GM23338 (cell line): ENCODE data around the gene HKDC1. TPM values are rescaled to one million over a fixed set of nuclear protein-coding genes. Genes with fewer than 3 reads are reported as not detected.

Experiments used
- ATAC-seq: fragments of 200-7000 bp; cut with Tn5 transposase; 3 replicates; pipeline ENCODE4 v1.9.1; 2020
- DNase-seq: peaks from one replicate; pipeline ENCODE4 v3.0.0-alpha.2; 2015; ENCODE audit warnings: low spot score
- H2AFZ ChIP-seq: fragments of 200-600 bp; sonication (generic); 2 replicates; pipeline ENCODE4 v1.8.0; 2016; ENCODE audit warnings: antibody characterized with exemption, mild to moderate bottlenecking, moderate library complexity
- H3F3A ChIP-seq: fragments of 200-600 bp; sonication (generic); replicated peaks from 2 replicates; pipeline ENCODE4 v1.8.0; 2017; ENCODE audit warnings: antibody characterized with exemption, mixed run types, low read depth
- H3K27ac ChIP-seq: fragments of 200-600 bp; sonication (generic); 2 replicates; pipeline ENCODE4 v1.6.1; 2016; ENCODE audit warnings: low read depth
- H3K27me3 ChIP-seq: fragments of 200-600 bp; sonication (generic); 2 replicates; pipeline ENCODE4 v1.8.0; 2016; ENCODE audit warnings: mild to moderate bottlenecking, mixed run types, moderate library complexity; ENCODE audit not compliant: insufficient read depth
- H3K36me3 ChIP-seq: fragments of 200-600 bp; sonication (generic); 2 replicates; pipeline ENCODE4 v1.8.0; 2016; ENCODE audit warnings: mild to moderate bottlenecking; ENCODE audit not compliant: insufficient read depth
- H3K4me1 ChIP-seq: fragments of 200-600 bp; sonication (generic); 2 replicates; pipeline ENCODE4 v1.8.0; 2016; ENCODE audit warnings: mild to moderate bottlenecking, moderate library complexity; ENCODE audit not compliant: insufficient read depth
- H3K4me2 ChIP-seq: fragments of 200-600 bp; sonication (generic); 2 replicates; pipeline ENCODE4 v1.7.1; 2017; ENCODE audit warnings: mixed run types
- H3K4me3 ChIP-seq: fragments of 200-600 bp; sonication (generic); 2 replicates; pipeline ENCODE4 v1.6.1; 2016; ENCODE audit warnings: mixed run types
- H3K79me2 ChIP-seq: fragments of 200-600 bp; sonication (generic); replicated peaks from 2 replicates; pipeline ENCODE4 v1.8.0; 2017; ENCODE audit warnings: mild to moderate bottlenecking; ENCODE audit not compliant: insufficient read depth
- H3K9me2 ChIP-seq: fragments of 200-600 bp; sonication (generic); 2 replicates; pipeline ENCODE4 v1.8.0; 2017; ENCODE audit not compliant: insufficient read depth
- H4K20me1 ChIP-seq: fragments of 200-600 bp; sonication (generic); replicated peaks from 2 replicates; pipeline ENCODE4 v1.8.0; 2017; ENCODE audit warnings: mild to moderate bottlenecking; ENCODE audit not compliant: insufficient read depth
- H3K27ac Mint-ChIP-seq: 2 replicates; pipeline ENCODE4 v1.8.0; 2020; ENCODE audit warnings: inconsistent platforms, mild to moderate bottlenecking, moderate library complexity, mixed read lengths
- H3K27me3 Mint-ChIP-seq: 3 replicates; pipeline ENCODE4 v1.8.0; 2022; ENCODE audit warnings: low read depth, mild to moderate bottlenecking, moderate library complexity, mixed read lengths, inconsistent platforms; ENCODE audit not compliant: insufficient read depth, poor library complexity
- H3K36me3 Mint-ChIP-seq: 3 replicates; pipeline ENCODE4 v1.8.0; 2021; ENCODE audit warnings: low read depth, mild to moderate bottlenecking, inconsistent platforms, moderate library complexity, mixed read lengths
- H3K4me1 Mint-ChIP-seq: 3 replicates; pipeline ENCODE4 v1.8.0; 2020; ENCODE audit warnings: mild to moderate bottlenecking, inconsistent platforms, mixed read lengths
- H3K4me3 Mint-ChIP-seq: 3 replicates; pipeline ENCODE4 v1.8.0; 2021; ENCODE audit warnings: moderate library complexity, mild to moderate bottlenecking, inconsistent platforms, mixed read lengths
- H3K9me3 Mint-ChIP-seq: 3 replicates; pipeline ENCODE4 v1.8.0; 2020; ENCODE audit warnings: moderate library complexity, mild to moderate bottlenecking, inconsistent platforms, mixed read lengths
- CREB1 ChIP-seq: fragments of 250-450 bp; sonication (Bioruptor Pico); IDR thresholded peaks from 2 replicates; pipeline ENCODE4 v1.5.0; 2020; ENCODE audit warnings: low read depth, mild to moderate bottlenecking, moderate library complexity
- EZH2 ChIP-seq: fragments of 200-600 bp; sonication (generic); IDR thresholded peaks from one replicate; pipeline ENCODE4 v1.8.0; 2017; ENCODE audit warnings: antibody characterized with exemption, mild to moderate bottlenecking, low read depth; ENCODE audit not compliant: unreplicated experiment
- JUNB ChIP-seq: IDR thresholded peaks from one replicate; pipeline ENCODE4 v1.6.1; 2016; ENCODE audit warnings: antibody characterized with exemption; ENCODE audit not compliant: unreplicated experiment
- STAT1 ChIP-seq: IDR thresholded peaks from one replicate; pipeline ENCODE4 v1.6.1; 2016; ENCODE audit warnings: antibody characterized with exemption; ENCODE audit not compliant: unreplicated experiment
- ZNF114 ChIP-seq: fragments of 250-450 bp; sonication (Bioruptor Pico); IDR thresholded peaks from 2 replicates; pipeline ENCODE4 v1.5.0; 2020; ENCODE audit warnings: mild to moderate bottlenecking, moderate library complexity
- ZNF331 ChIP-seq: fragments of 250-450 bp; sonication (Bioruptor Pico); IDR thresholded peaks from 2 replicates; pipeline ENCODE4 v1.5.0; 2020; ENCODE audit warnings: low read depth, mild to moderate bottlenecking, moderate library complexity
- polyA plus RNA-seq: library from polyadenylated mRNA; unstranded; fragments of >200 nt; fragmentation: Nextera tagmentation; extraction: Ambion mirVana; gene quantifications from 2 replicates; pipeline ENCODE4 v1.2.1, GENCODE V29; 2016
- total RNA-seq: library from RNA; depleted of rRNA; stranded (reverse); fragments of >200 nt; shearing (Covaris generic); gene quantifications from 2 replicates; pipeline ENCODE4 v1.2.3, GENCODE V29; 2014
- TF ChIP-seq, protein P1 (sequence below): IDR thresholded peaks from 2 replicates; pipeline ENCODE4 v1.6.1; 2016; ENCODE audit warnings: antibody characterized with exemption
- TF ChIP-seq, protein P2 (sequence below): IDR thresholded peaks from one replicate; pipeline ENCODE4 v1.6.1; 2018; ENCODE audit warnings: antibody characterized with exemption; ENCODE audit not compliant: unreplicated experiment
- TF ChIP-seq, protein P3 (sequence below): fragments of 250-450 bp; sonication (Bioruptor Pico); IDR thresholded peaks from 2 replicates; pipeline ENCODE4 v1.5.0; 2020; ENCODE audit warnings: mild to moderate bottlenecking, moderate library complexity

The HKDC1 gene
- total and polyA plus RNA-seq, 2 experiments from 2014 or later, result 0.03 TPM; not detected in 1

- no peaks in the 10 kb centered on the region for H3K36me3 Mint-ChIP-seq
- Histone ChIP-seq H3K79me2 (no peaks in the 10 kb centered on the region), H4K20me1 (no peaks in the 10 kb centered on the region), H3F3A (no peaks in the 10 kb centered on the region), H3K9me2 (no peaks in the 10 kb centered on the region), H3K4me3 (no peak overlapping the region), H3K36me3 (no peaks in the 10 kb centered on the region), H3K27ac (no peak overlapping the region), H2AFZ (peak overlapping the region; percentile 66), H3K4me1 (no peaks in the 10 kb centered on the region), H3K4me2 (no peak overlapping the region), H3K27me3 (no peaks in the 10 kb centered on the region)
- no peak overlapping the region for H3K4me3 Mint-ChIP-seq
- H3K27ac Mint-ChIP-seq, result no peak overlapping the region
- no peak for ATAC-seq
- H3K4me1 Mint-ChIP-seq, result peaks cover 2% of the 10 kb centered on the region
- DNase-seq, result no peak
- TF ChIP-seq JUNB, result no peak
- TF ChIP-seq ZNF114, result no peak
- no peak for TF ChIP-seq ZNF331
- TF ChIP-seq CREB1, result no peak
- no peak for TF ChIP-seq EZH2
- TF ChIP-seq, protein P1, sequence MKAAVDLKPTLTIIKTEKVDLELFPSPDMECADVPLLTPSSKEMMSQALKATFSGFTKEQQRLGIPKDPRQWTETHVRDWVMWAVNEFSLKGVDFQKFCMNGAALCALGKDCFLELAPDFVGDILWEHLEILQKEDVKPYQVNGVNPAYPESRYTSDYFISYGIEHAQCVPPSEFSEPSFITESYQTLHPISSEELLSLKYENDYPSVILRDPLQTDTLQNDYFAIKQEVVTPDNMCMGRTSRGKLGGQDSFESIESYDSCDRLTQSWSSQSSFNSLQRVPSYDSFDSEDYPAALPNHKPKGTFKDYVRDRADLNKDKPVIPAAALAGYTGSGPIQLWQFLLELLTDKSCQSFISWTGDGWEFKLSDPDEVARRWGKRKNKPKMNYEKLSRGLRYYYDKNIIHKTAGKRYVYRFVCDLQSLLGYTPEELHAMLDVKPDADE, result no peak
- H3K9me3 Mint-ChIP-seq, result no peaks in the 10 kb centered on the region
- peaks cover 3% of the 10 kb centered on the region for H3K27me3 Mint-ChIP-seq
These were observed 45.4 kb downstream of the HKDC1 start for GRCh38 chr10:69265521-69265920.

- Mint-ChIP-seq H3K27me3 (peaks cover 2% of the 10 kb centered on the region), H3K36me3 (no peaks in the 10 kb centered on the region), H3K27ac (no peak overlapping the region), H3K4me1 (peaks cover 2% of the 10 kb centered on the region), H3K9me3 (no peaks in the 10 kb centered on the region), H3K4me3 (no peak overlapping the region)
- Histone ChIP-seq H3K27ac (no peak overlapping the region), H3K4me3 (no peak overlapping the region), H3K4me1 (no peaks in the 10 kb centered on the region), H4K20me1 (no peaks in the 10 kb centered on the region), H3K9me2 (no peaks in the 10 kb centered on the region), H3K27me3 (no peaks in the 10 kb centered on the region), H3K36me3 (no peaks in the 10 kb centered on the region), H3K79me2 (no peaks in the 10 kb centered on the region), H3K4me2 (no peak overlapping the region), H2AFZ (no peak overlapping the region), H3F3A (no peaks in the 10 kb centered on the region)
- ATAC-seq, result no peak
- DNase-seq, result no peak
- TF ChIP-seq STAT1 (no peak), ZNF331 (no peak), JUNB (no peak), CREB1 (no peak), ZNF114 (no peak)
- TF ChIP-seq, protein P1, result no peak
- TF ChIP-seq, protein P2, sequence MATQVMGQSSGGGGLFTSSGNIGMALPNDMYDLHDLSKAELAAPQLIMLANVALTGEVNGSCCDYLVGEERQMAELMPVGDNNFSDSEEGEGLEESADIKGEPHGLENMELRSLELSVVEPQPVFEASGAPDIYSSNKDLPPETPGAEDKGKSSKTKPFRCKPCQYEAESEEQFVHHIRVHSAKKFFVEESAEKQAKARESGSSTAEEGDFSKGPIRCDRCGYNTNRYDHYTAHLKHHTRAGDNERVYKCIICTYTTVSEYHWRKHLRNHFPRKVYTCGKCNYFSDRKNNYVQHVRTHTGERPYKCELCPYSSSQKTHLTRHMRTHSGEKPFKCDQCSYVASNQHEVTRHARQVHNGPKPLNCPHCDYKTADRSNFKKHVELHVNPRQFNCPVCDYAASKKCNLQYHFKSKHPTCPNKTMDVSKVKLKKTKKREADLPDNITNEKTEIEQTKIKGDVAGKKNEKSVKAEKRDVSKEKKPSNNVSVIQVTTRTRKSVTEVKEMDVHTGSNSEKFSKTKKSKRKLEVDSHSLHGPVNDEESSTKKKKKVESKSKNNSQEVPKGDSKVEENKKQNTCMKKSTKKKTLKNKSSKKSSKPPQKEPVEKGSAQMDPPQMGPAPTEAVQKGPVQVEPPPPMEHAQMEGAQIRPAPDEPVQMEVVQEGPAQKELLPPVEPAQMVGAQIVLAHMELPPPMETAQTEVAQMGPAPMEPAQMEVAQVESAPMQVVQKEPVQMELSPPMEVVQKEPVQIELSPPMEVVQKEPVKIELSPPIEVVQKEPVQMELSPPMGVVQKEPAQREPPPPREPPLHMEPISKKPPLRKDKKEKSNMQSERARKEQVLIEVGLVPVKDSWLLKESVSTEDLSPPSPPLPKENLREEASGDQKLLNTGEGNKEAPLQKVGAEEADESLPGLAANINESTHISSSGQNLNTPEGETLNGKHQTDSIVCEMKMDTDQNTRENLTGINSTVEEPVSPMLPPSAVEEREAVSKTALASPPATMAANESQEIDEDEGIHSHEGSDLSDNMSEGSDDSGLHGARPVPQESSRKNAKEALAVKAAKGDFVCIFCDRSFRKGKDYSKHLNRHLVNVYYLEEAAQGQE, result no peak
- TF ChIP-seq, protein P3, sequence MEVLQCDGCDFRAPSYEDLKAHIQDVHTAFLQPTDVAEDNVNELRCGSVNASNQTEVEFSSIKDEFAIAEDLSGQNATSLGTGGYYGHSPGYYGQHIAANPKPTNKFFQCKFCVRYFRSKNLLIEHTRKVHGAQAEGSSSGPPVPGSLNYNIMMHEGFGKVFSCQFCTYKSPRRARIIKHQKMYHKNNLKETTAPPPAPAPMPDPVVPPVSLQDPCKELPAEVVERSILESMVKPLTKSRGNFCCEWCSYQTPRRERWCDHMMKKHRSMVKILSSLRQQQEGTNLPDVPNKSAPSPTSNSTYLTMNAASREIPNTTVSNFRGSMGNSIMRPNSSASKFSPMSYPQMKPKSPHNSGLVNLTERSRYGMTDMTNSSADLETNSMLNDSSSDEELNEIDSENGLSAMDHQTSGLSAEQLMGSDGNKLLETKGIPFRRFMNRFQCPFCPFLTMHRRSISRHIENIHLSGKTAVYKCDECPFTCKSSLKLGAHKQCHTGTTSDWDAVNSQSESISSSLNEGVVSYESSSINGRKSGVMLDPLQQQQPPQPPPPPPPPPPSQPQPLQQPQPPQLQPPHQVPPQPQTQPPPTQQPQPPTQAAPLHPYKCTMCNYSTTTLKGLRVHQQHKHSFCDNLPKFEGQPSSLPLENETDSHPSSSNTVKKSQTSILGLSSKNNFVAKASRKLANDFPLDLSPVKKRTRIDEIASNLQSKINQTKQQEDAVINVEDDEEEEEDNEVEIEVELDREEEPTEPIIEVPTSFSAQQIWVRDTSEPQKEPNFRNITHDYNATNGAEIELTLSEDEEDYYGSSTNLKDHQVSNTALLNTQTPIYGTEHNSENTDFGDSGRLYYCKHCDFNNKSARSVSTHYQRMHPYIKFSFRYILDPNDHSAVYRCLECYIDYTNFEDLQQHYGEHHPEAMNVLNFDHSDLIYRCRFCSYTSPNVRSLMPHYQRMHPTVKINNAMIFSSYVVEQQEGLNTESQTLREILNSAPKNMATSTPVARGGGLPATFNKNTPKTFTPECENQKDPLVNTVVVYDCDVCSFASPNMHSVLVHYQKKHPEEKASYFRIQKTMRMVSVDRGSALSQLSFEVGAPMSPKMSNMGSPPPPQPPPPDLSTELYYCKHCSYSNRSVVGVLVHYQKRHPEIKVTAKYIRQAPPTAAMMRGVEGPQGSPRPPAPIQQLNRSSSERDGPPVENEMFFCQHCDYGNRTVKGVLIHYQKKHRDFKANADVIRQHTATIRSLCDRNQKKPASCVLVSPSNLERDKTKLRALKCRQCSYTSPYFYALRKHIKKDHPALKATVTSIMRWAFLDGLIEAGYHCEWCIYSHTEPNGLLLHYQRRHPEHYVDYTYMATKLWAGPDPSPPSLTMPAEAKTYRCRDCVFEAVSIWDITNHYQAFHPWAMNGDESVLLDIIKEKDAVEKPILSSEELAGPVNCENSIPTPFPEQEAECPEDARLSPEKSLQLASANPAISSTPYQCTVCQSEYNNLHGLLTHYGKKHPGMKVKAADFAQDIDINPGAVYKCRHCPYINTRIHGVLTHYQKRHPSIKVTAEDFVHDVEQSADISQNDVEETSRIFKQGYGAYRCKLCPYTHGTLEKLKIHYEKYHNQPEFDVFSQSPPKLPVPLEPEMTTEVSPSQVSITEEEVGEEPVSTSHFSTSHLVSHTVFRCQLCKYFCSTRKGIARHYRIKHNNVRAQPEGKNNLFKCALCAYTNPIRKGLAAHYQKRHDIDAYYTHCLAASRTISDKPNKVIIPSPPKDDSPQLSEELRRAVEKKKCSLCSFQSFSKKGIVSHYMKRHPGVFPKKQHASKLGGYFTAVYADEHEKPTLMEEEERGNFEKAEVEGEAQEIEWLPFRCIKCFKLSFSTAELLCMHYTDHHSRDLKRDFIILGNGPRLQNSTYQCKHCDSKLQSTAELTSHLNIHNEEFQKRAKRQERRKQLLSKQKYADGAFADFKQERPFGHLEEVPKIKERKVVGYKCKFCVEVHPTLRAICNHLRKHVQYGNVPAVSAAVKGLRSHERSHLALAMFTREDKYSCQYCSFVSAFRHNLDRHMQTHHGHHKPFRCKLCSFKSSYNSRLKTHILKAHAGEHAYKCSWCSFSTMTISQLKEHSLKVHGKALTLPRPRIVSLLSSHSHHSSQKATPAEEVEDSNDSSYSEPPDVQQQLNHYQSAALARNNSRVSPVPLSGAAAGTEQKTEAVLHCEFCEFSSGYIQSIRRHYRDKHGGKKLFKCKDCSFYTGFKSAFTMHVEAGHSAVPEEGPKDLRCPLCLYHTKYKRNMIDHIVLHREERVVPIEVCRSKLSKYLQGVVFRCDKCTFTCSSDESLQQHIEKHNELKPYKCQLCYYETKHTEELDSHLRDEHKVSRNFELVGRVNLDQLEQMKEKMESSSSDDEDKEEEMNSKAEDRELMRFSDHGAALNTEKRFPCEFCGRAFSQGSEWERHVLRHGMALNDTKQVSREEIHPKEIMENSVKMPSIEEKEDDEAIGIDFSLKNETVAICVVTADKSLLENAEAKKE (CRISPR knock-in tag), result no peak
These were observed 48.8 kb downstream of the HKDC1 start for GRCh38 chr10:69268761-69269416.
